HepG2 (cell line): Measurements from ENCODE around the gene ZBTB1. TPM values are rescaled to one million over a fixed set of nuclear protein-coding genes. Genes with fewer than 3 reads are reported as not detected.

Source experiments
- ADNP ChIP-seq: sonication (generic); formaldehyde crosslinking; IDR thresholded peaks from 2 replicates; pipeline ENCODE4 v1.4.0; 2020; ENCODE audit warnings: missing genetic modification reagents
- BORCS8-MEF2B ChIP-seq: sonication (generic); formaldehyde crosslinking; IDR thresholded peaks from 2 replicates; pipeline ENCODE4 v1.8.0; 2022; ENCODE audit warnings: mild to moderate bottlenecking, missing genetic modification reagents
- CHD4 ChIP-seq: fragments of 200-600 bp; sonication (generic); IDR thresholded peaks from 2 replicates; pipeline ENCODE4 v1.7.0; 2017; ENCODE audit warnings: mild to moderate bottlenecking, low read length, borderline replicate concordance
- ELF3 ChIP-seq: IDR thresholded peaks from 2 replicates; pipeline ENCODE4 v1.6.1; 2016; ENCODE audit warnings: missing genetic modification reagents, missing compliant biosample characterization
- FOXA3 ChIP-seq: IDR thresholded peaks from 2 replicates; pipeline ENCODE4 v1.6.1; 2016; ENCODE audit warnings: missing genetic modification reagents, missing compliant biosample characterization
- GATA4 ChIP-seq: sonication (generic); IDR thresholded peaks from 2 replicates; pipeline ENCODE4 v1.6.1; 2016; ENCODE audit warnings: antibody characterized with exemption, low read depth, borderline replicate concordance
- HIVEP1 ChIP-seq: sonication (generic); formaldehyde crosslinking; IDR thresholded peaks from 2 replicates; pipeline ENCODE4 v1.4.0; 2020; ENCODE audit warnings: mild to moderate bottlenecking, missing genetic modification reagents
- HNRNPK ChIP-seq: fragments of 200-400 bp; formaldehyde crosslinking; IDR thresholded peaks from 2 replicates; pipeline ENCODE4 v1.6.1; 2018; ENCODE audit warnings: low read length, low read depth, moderate library complexity, mild to moderate bottlenecking; ENCODE audit not compliant: poor library complexity, severe bottlenecking
- NCOA5 ChIP-seq: sonication (generic); formaldehyde crosslinking; IDR thresholded peaks from 2 replicates; pipeline ENCODE4 v1.4.0; 2020; ENCODE audit warnings: missing genetic modification reagents
- NR2C2 ChIP-seq: sonication (generic); formaldehyde crosslinking; IDR thresholded peaks from 2 replicates; pipeline ENCODE4 v1.4.0; 2020; ENCODE audit warnings: missing genetic modification reagents, mild to moderate bottlenecking, moderate library complexity, borderline replicate concordance
- SP5 ChIP-seq: IDR thresholded peaks from 2 replicates; pipeline ENCODE4 v1.6.1; 2016; ENCODE audit warnings: low read depth, borderline replicate concordance
- SRF ChIP-seq: IDR thresholded peaks from 2 replicates; pipeline ENCODE4 v1.6.1; 2011; ENCODE audit warnings: mild to moderate bottlenecking, low read depth, low read length, moderate library complexity
- YY1 ChIP-seq: IDR thresholded peaks from 2 replicates; pipeline ENCODE4 v1.6.1; 2011; ENCODE audit warnings: low read length, low read depth, moderate library complexity, mild to moderate bottlenecking; ENCODE audit not compliant: insufficient read depth, insufficient replicate concordance
- ZBTB8A ChIP-seq: sonication (generic); formaldehyde crosslinking; IDR thresholded peaks from 2 replicates; pipeline ENCODE4 v1.4.0; 2020; ENCODE audit warnings: mild to moderate bottlenecking, low read depth, missing genetic modification reagents, borderline replicate concordance
- ZFP90 ChIP-seq: sonication (generic); formaldehyde crosslinking; IDR thresholded peaks from 2 replicates; pipeline ENCODE4 v1.8.0; 2022; ENCODE audit warnings: missing genetic modification reagents, mild to moderate bottlenecking, inconsistent platforms, borderline replicate concordance
- ZKSCAN5 ChIP-seq: sonication (generic); formaldehyde crosslinking; IDR thresholded peaks from 2 replicates; pipeline ENCODE4 v1.5.1; 2020; ENCODE audit warnings: mild to moderate bottlenecking, missing genetic modification reagents
- ZNF441 ChIP-seq: sonication (generic); formaldehyde crosslinking; IDR thresholded peaks from 2 replicates; pipeline ENCODE4 v1.7.0; 2021; ENCODE audit warnings: missing genetic modification reagents, borderline replicate concordance
- ZNF709 ChIP-seq: sonication (generic); formaldehyde crosslinking; IDR thresholded peaks from 2 replicates; pipeline ENCODE4 v1.5.0; 2020; ENCODE audit warnings: mild to moderate bottlenecking, missing genetic modification reagents
- ZNF768 ChIP-seq: sonication (generic); formaldehyde crosslinking; IDR thresholded peaks from 2 replicates; pipeline ENCODE4 v1.4.0; 2020; ENCODE audit warnings: missing genetic modification reagents
- ZSCAN31 ChIP-seq: sonication (generic); formaldehyde crosslinking; IDR thresholded peaks from 2 replicates; pipeline ENCODE4 v1.5.0; 2020; ENCODE audit warnings: low read depth, mild to moderate bottlenecking, missing genetic modification reagents
- polyA plus RNA-seq, 8 experiments: library from polyadenylated mRNA; depleted of rRNA in 3 of 8; stranded (reverse) in 7 of 8; unstranded in 1 of 8; fragments of >200 nt; fragmentation: Illumina TruSeq in 4 of 8; extraction: Trizol in 4 of 8; gene quantifications; 2 replicates each; pipeline versions ENCODE4 v1.2.1 to v1.2.3, GENCODE V29; 2011 to 2016; ENCODE audit warnings: low read depth in 4 of 8, missing spikeins in 1 of 8, mixed read lengths in 1 of 8; ENCODE audit not compliant: insufficient read depth in 1 of 8
- total RNA-seq, 5 experiments: library from RNA; depleted of rRNA; stranded (reverse); fragments of >200 nt; fragmentation: Illumina TruSeq; extraction: Trizol; gene quantifications; 2 replicates each; pipeline ENCODE4 v1.2.3, GENCODE V29; 2016; ENCODE audit warnings: low read depth in 1 of 5
- TF ChIP-seq, protein P1 (sequence below): sonication (generic); formaldehyde crosslinking; IDR thresholded peaks from 2 replicates; pipeline ENCODE4 v1.4.0; 2020; ENCODE audit warnings: missing genetic modification reagents
- TF ChIP-seq, protein P2 (sequence below): sonication (generic); formaldehyde crosslinking; IDR thresholded peaks from 2 replicates; pipeline ENCODE4 v1.5.1; 2020; ENCODE audit warnings: missing genetic modification reagents, mild to moderate bottlenecking, borderline replicate concordance
- TF ChIP-seq, protein P3 (sequence below): sonication (generic); formaldehyde crosslinking; IDR thresholded peaks from 2 replicates; pipeline ENCODE4 v1.5.1; 2020; ENCODE audit warnings: mild to moderate bottlenecking, missing genetic modification reagents, borderline replicate concordance

Gene ZBTB1
- total and polyA plus RNA-seq, 2 of the 13 experiments (the other 11 are each of a cell fraction or from before 2014, with no cell fraction given): 18.8 to 22.6 TPM

GRCh38 chr14:64504310-64504896 is at the start of gene ZBTB1 (continued):
- TF ChIP-seq ZBTB8A (CRISPR knock-in tag): no peak
- TF ChIP-seq ZNF441: peak; percentile 28; the same call in 1 of the 2 replicates
- no peak for TF ChIP-seq ZSCAN31 (CRISPR knock-in tag)
- TF ChIP-seq, protein P1, sequence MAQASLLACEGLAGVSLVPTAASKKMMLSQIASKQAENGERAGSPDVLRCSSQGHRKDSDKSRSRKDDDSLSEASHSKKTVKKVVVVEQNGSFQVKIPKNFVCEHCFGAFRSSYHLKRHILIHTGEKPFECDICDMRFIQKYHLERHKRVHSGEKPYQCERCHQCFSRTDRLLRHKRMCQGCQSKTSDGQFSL (CRISPR knock-in tag): no peak
- TF ChIP-seq ZNF768 (CRISPR knock-in tag): peak; percentile 81
- no peak for TF ChIP-seq ZKSCAN5
- TF ChIP-seq NCOA5 (CRISPR knock-in tag): no peak
- TF ChIP-seq HNRNPK: no peak
- TF ChIP-seq YY1: peak; percentile 32
- no peak; the same call in 1 of the 2 replicates for TF ChIP-seq HIVEP1 (CRISPR knock-in tag)
- no peak for TF ChIP-seq BORCS8-MEF2B
- TF ChIP-seq, protein P2, sequence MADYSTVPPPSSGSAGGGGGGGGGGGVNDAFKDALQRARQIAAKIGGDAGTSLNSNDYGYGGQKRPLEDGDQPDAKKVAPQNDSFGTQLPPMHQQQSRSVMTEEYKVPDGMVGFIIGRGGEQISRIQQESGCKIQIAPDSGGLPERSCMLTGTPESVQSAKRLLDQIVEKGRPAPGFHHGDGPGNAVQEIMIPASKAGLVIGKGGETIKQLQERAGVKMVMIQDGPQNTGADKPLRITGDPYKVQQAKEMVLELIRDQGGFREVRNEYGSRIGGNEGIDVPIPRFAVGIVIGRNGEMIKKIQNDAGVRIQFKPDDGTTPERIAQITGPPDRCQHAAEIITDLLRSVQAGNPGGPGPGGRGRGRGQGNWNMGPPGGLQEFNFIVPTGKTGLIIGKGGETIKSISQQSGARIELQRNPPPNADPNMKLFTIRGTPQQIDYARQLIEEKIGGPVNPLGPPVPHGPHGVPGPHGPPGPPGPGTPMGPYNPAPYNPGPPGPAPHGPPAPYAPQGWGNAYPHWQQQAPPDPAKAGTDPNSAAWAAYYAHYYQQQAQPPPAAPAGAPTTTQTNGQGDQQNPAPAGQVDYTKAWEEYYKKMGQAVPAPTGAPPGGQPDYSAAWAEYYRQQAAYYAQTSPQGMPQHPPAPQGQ: no peak
- 0 out of 2 replicates have a peak, but pooled peaks have one; percentile 12 for TF ChIP-seq ELF3 (CRISPR knock-in tag)
- TF ChIP-seq FOXA3 (CRISPR knock-in tag): peak; percentile 64; the same call in 1 of the 2 replicates
- peak; percentile 70; the same call in 1 of the 2 replicates for TF ChIP-seq ZNF709 (CRISPR knock-in tag)
- peak; percentile 49 for TF ChIP-seq GATA4
- no peak for TF ChIP-seq ZFP90 (CRISPR knock-in tag)
- no peak for TF ChIP-seq CHD4
- TF ChIP-seq ADNP (CRISPR knock-in tag): no peak
- TF ChIP-seq SRF: no peak
- TF ChIP-seq, protein P3, sequence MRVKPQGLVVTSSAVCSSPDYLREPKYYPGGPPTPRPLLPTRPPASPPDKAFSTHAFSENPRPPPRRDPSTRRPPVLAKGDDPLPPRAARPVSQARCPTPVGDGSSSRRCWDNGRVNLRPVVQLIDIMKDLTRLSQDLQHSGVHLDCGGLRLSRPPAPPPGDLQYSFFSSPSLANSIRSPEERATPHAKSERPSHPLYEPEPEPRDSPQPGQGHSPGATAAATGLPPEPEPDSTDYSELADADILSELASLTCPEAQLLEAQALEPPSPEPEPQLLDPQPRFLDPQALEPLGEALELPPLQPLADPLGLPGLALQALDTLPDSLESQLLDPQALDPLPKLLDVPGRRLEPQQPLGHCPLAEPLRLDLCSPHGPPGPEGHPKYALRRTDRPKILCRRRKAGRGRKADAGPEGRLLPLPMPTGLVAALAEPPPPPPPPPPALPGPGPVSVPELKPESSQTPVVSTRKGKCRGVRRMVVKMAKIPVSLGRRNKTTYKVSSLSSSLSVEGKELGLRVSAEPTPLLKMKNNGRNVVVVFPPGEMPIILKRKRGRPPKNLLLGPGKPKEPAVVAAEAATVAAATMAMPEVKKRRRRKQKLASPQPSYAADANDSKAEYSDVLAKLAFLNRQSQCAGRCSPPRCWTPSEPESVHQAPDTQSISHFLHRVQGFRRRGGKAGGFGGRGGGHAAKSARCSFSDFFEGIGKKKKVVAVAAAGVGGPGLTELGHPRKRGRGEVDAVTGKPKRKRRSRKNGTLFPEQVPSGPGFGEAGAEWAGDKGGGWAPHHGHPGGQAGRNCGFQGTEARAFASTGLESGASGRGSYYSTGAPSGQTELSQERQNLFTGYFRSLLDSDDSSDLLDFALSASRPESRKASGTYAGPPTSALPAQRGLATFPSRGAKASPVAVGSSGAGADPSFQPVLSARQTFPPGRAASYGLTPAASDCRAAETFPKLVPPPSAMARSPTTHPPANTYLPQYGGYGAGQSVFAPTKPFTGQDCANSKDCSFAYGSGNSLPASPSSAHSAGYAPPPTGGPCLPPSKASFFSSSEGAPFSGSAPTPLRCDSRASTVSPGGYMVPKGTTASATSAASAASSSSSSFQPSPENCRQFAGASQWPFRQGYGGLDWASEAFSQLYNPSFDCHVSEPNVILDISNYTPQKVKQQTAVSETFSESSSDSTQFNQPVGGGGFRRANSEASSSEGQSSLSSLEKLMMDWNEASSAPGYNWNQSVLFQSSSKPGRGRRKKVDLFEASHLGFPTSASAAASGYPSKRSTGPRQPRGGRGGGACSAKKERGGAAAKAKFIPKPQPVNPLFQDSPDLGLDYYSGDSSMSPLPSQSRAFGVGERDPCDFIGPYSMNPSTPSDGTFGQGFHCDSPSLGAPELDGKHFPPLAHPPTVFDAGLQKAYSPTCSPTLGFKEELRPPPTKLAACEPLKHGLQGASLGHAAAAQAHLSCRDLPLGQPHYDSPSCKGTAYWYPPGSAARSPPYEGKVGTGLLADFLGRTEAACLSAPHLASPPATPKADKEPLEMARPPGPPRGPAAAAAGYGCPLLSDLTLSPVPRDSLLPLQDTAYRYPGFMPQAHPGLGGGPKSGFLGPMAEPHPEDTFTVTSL (CRISPR knock-in tag): no peak; the same call in 1 of the 2 replicates
- no peak for TF ChIP-seq NR2C2
- TF ChIP-seq SP5 (CRISPR knock-in tag): peak; percentile 10; the same call in 1 of the 2 replicates
